ENCODE measurements around the gene OXTR. TPM values are rescaled to one million over a fixed set of nuclear protein-coding genes. Genes with fewer than 3 reads are reported as not detected.

OXTR gene
- total RNA-seq, 4 donors from 2014 or later: 0.30 to 2.0 (median 1.2) TPM

- DNase-seq (ENCODE audit: low spot score in 2 of 2): no peak
- Histone ChIP-seq H3K36me3 (no peaks in the 10 kb centered on the region), H3K4me1 (peaks cover 0 to 24% (median 7%) of the 10 kb centered on the region in 4 donors), H3K27ac (no peak overlapping the region), H3K4me3 (no peak overlapping the region), H3K27me3 (peaks cover 0 to 24% of the 10 kb centered on the region in 2 donors), H3K9me3 (no peaks in the 10 kb centered on the region)
- WGBS, 2 donors: 90 to 93% methylated on average over 6 of the region's 6 CpGs
- TF ChIP-seq POLR2A (IDR thresholded peaks at IDR 0.05): no peak
- no peak for TF ChIP-seq EP300 (IDR thresholded peaks at IDR 0.05)
- no peak for TF ChIP-seq CTCF (IDR thresholded peaks at IDR 0.05)
These were observed 4.9 kb downstream of the OXTR start for GRCh38 chr3:8764528-8764927.

- 81 to 86% methylated on average over 11 of the region's 11 CpGs for WGBS, 2 donors
- Histone ChIP-seq H3K4me1 (peaks cover 0 to 7% (median 0%) of the 10 kb centered on the region in 4 donors), H3K27me3 (peaks cover 0 to 10% of the 10 kb centered on the region in 2 donors), H3K4me3 (no peak overlapping the region), H3K36me3 (no peaks in the 10 kb centered on the region), H3K9me3 (no peaks in the 10 kb centered on the region), H3K27ac (no peak overlapping the region)
- DNase-seq (ENCODE audit: low spot score in 2 of 2): no peak
- TF ChIP-seq POLR2A (IDR thresholded peaks at IDR 0.05) (no peak), EP300 (IDR thresholded peaks at IDR 0.05) (no peak), CTCF (IDR thresholded peaks at IDR 0.05) (no peak)
These were observed 6.6 kb downstream of the OXTR start for GRCh38 chr3:8762607-8763377.

- no peak overlapping the region for H3K27ac ChIP-seq
- DNase-seq (ENCODE audit: low spot score in 2 of 2): no peak
- WGBS, 2 donors: 70 to 76% methylated on average over 4 to 5 of the region's 5 CpGs
- peaks cover 0 to 2% of the 10 kb centered on the region in 2 donors for H3K27me3 ChIP-seq
- TF ChIP-seq EP300 (IDR thresholded peaks at IDR 0.05): no peak
- TF ChIP-seq CTCF (IDR thresholded peaks at IDR 0.05): no peak
- no peaks in the 10 kb centered on the region for H3K4me1 ChIP-seq
- H3K36me3 ChIP-seq: no peaks in the 10 kb centered on the region
- no peak overlapping the region for H3K4me3 ChIP-seq
- no peaks in the 10 kb centered on the region for H3K9me3 ChIP-seq
These were observed 7.5 kb downstream of the OXTR start for GRCh38 chr3:8761866-8762265.

GRCh38 chr3:8760506-8760905 lies 8.9 kb downstream of the OXTR start:
- H3K9me3 ChIP-seq: no peaks in the 10 kb centered on the region
- 70 to 82% methylated on average over 5 of the region's 5 CpGs for WGBS, 2 donors
- H3K27ac ChIP-seq: no peak overlapping the region
- no peaks in the 10 kb centered on the region for H3K36me3 ChIP-seq
- H3K4me3 ChIP-seq: no peak overlapping the region
- TF ChIP-seq EP300 (IDR thresholded peaks at IDR 0.05) (no peak), POLR2A (IDR thresholded peaks at IDR 0.05) (no peak), CTCF (IDR thresholded peaks at IDR 0.05) (no peak)
- H3K4me1 ChIP-seq: no peaks in the 10 kb centered on the region
- DNase-seq (ENCODE audit: low spot score in 2 of 2): no peak
- no peaks in the 10 kb centered on the region for H3K27me3 ChIP-seq

- no peak for TF ChIP-seq POLR2A (IDR thresholded peaks at IDR 0.05)
- no peak for TF ChIP-seq EP300 (IDR thresholded peaks at IDR 0.05)
- TF ChIP-seq CTCF (IDR thresholded peaks at IDR 0.05): no peak
- Histone ChIP-seq H3K27ac (no peak overlapping the region), H3K36me3 (no peaks in the 10 kb centered on the region), H3K4me3 (no peak overlapping the region), H3K27me3 (no peaks in the 10 kb centered on the region), H3K9me3 (no peaks in the 10 kb centered on the region), H3K4me1 (no peaks in the 10 kb centered on the region)
- no peak for DNase-seq (ENCODE audit: low spot score in 2 of 2)
- WGBS, 2 donors: 81 to 88% methylated on average over 5 of the region's 5 CpGs
These were observed 9.3 kb downstream of the OXTR start for GRCh38 chr3:8760091-8760490.

All from tibial nerve (tissue), 4 donors.